GM12878 (cell line): ENCODE measurements around the gene GRIA4. TPM values are rescaled to one million over a fixed set of nuclear protein-coding genes. Genes with fewer than 3 reads are reported as not detected.

Source experiments
- ATAC-seq: fragments of 200-7000 bp; cut with Tn5 transposase; 3 replicates; pipeline ENCODE4 v1.9.1; 2020; ENCODE audit warnings: mild to moderate bottlenecking, moderate library complexity
- BruUV-seq: library from RNA; stranded (reverse); fragments of 400-500 nt; replicated peaks from 2 replicates; lab custom pipeline; 2021; lab: Mats Ljungman, UMichigan
- CTCF ChIA-PET: fragments of 300-600 bp; sonication (Branson Sonifier 250); formaldehyde crosslinking; extraction: SDS; loops from one replicate; lab custom pipeline; 2021; ENCODE audit warnings: inconsistent platforms; lab: Yijun Ruan, JAX
- POLR2A ChIA-PET: fragments of 350-600 bp; formaldehyde crosslinking; extraction: SDS; loops from one replicate; lab custom pipeline; 2021; ENCODE audit warnings: inconsistent platforms; lab: Charles Lee
- RAD21 ChIA-PET: fragments of 300-600 bp; sonication (Branson Sonifier 250); formaldehyde crosslinking; loops from one replicate; lab custom pipeline; 2023; ENCODE audit warnings: antibody characterized with exemption; ENCODE audit not compliant: unreplicated experiment; lab: Charles Lee
- SMC1A ChIA-PET: fragments of 300-600 bp; sonication (Branson Sonifier 250); formaldehyde crosslinking; loops from one replicate; lab custom pipeline; 2023; ENCODE audit not compliant: unreplicated experiment, uncharacterized antibody; lab: Charles Lee
- DNase-seq: peaks from one replicate; pipeline ENCODE4 v3.0.0-alpha.2; 2011; ENCODE audit warnings: low read depth, low spot score
- FAIRE-seq: peaks from 3 replicates; lab custom pipeline; 2011; peaks lifted over from hg19 to GRCh38; lab: Jason Lieb, UNC
- H2AFZ ChIP-seq: 2 replicates; pipeline ENCODE4 v1.6.0; 2011; ENCODE audit warnings: low read depth, low read length, control low read depth; ENCODE audit not compliant: control insufficient read depth
- H3K27ac ChIP-seq: 2 replicates; pipeline ENCODE4 v1.5.1; 2011; ENCODE audit warnings: control low read depth; ENCODE audit not compliant: control insufficient read depth, insufficient read depth
- H3K27me3 ChIP-seq, 2 experiments: replicated peaks in 1 of 2; 2 replicates each; pipeline versions ENCODE4 v1.6.0 to v1.6.1; 2011; ENCODE audit warnings: low read length in 1 of 2; ENCODE audit not compliant: control insufficient read depth in 2 of 2, insufficient read depth in 2 of 2
- H3K36me3 ChIP-seq, 2 experiments: 2 replicates each; pipeline ENCODE4 v1.5.1; 2011; ENCODE audit warnings: low read length in 1 of 2; ENCODE audit not compliant: control insufficient read depth in 2 of 2, insufficient read depth in 2 of 2
- H3K4me1 ChIP-seq: 2 replicates; pipeline ENCODE4 v1.6.1; 2011; ENCODE audit warnings: mild to moderate bottlenecking, low read length, moderate library complexity, mixed read lengths; ENCODE audit not compliant: control insufficient read depth, insufficient read depth
- H3K4me2 ChIP-seq: 2 replicates; pipeline ENCODE4 v1.6.0; 2011; ENCODE audit warnings: control low read depth; ENCODE audit not compliant: control insufficient read depth, insufficient read depth
- H3K4me3 ChIP-seq: fragments of 200-600 bp; sonication (generic); 2 replicates; pipeline ENCODE4 v1.5.1; 2016
- H3K79me2 ChIP-seq: 2 replicates; pipeline ENCODE4 v1.6.0; 2011; ENCODE audit warnings: low read length; ENCODE audit not compliant: control insufficient read depth, insufficient read depth
- H3K9ac ChIP-seq: 2 replicates; pipeline ENCODE4 v1.8.0; 2011; ENCODE audit warnings: low read length, control low read depth, mixed read lengths; ENCODE audit not compliant: control insufficient read depth, insufficient read depth
- H3K9me3 ChIP-seq: replicated peaks from 3 replicates; pipeline ENCODE4 v1.5.1; 2011; ENCODE audit warnings: mild to moderate bottlenecking, low read length; ENCODE audit not compliant: control insufficient read depth, insufficient read depth
- H4K20me1 ChIP-seq: 2 replicates; pipeline ENCODE4 v1.6.0; 2011; ENCODE audit not compliant: control insufficient read depth, insufficient read depth
- CBX5 ChIP-seq: sonication (generic); IDR thresholded peaks from 2 replicates; pipeline ENCODE4 v1.6.1; 2016; ENCODE audit warnings: low read depth, moderate library complexity, mild to moderate bottlenecking, inconsistent platforms
- DPF2 ChIP-seq: fragments of 450-650 bp; IDR thresholded peaks from 2 replicates; pipeline ENCODE4 v1.6.1; 2017; ENCODE audit warnings: mild to moderate bottlenecking
- EZH2 ChIP-seq: IDR thresholded peaks from 2 replicates; pipeline ENCODE4 v1.6.1; 2012; ENCODE audit warnings: low read depth, mild to moderate bottlenecking, control low read depth, inconsistent platforms, low read length, borderline replicate concordance; ENCODE audit not compliant: control insufficient read depth
- FOXK2 ChIP-seq: fragments of 450-650 bp; IDR thresholded peaks from 2 replicates; pipeline ENCODE4 v1.6.1; 2017; ENCODE audit warnings: mild to moderate bottlenecking, moderate library complexity
- FOXM1 ChIP-seq: IDR thresholded peaks from 2 replicates; pipeline ENCODE4 v1.6.1; 2012; ENCODE audit warnings: low read depth, mild to moderate bottlenecking, inconsistent platforms, low read length, moderate library complexity
- GATAD2B ChIP-seq: fragments of 450-650 bp; conservative IDR thresholded peaks from 2 replicates; pipeline ENCODE4 v1.6.1; 2017; ENCODE audit warnings: low read depth, mild to moderate bottlenecking, moderate library complexity
- MEF2A ChIP-seq: IDR thresholded peaks from 2 replicates; pipeline ENCODE4 v1.6.1; 2011; ENCODE audit warnings: low read depth, mild to moderate bottlenecking, low read length, moderate library complexity; ENCODE audit not compliant: insufficient read depth
- NFYB ChIP-seq: IDR thresholded peaks from 2 replicates; pipeline ENCODE4 v1.6.1; 2011; ENCODE audit warnings: low read depth, mild to moderate bottlenecking, low read length, improper control_type of control experiment, moderate library complexity; ENCODE audit not compliant: insufficient read depth
- PML ChIP-seq: IDR thresholded peaks from 2 replicates; pipeline ENCODE4 v1.6.1; 2012; ENCODE audit warnings: low read length, inconsistent platforms
- SIX5 ChIP-seq: IDR thresholded peaks from 2 replicates; pipeline ENCODE4 v1.6.1; 2011; ENCODE audit warnings: mild to moderate bottlenecking, low read depth, low read length, moderate library complexity; ENCODE audit not compliant: severe bottlenecking
- SMARCA5 ChIP-seq: fragments of 450-650 bp; IDR thresholded peaks from 2 replicates; pipeline ENCODE4 v1.6.1; 2017; ENCODE audit warnings: mild to moderate bottlenecking
- TARDBP ChIP-seq: IDR thresholded peaks from 2 replicates; pipeline ENCODE4 v1.6.1; 2016; ENCODE audit warnings: borderline replicate concordance
- TCF3 ChIP-seq: IDR thresholded peaks from 2 replicates; pipeline ENCODE4 v1.6.1; 2012; ENCODE audit warnings: low read depth, mild to moderate bottlenecking, low read length, borderline replicate concordance; ENCODE audit not compliant: insufficient read depth
- in situ Hi-C: fragments of 300-500 bp; cut with MboI; formaldehyde crosslinking; loops from 9 replicates; pipeline ENCODE4 v1.14.3; 2018; ENCODE audit warnings: mixed read lengths
- intact Hi-C: fragments of 100-400 bp; cut with micrococcal nuclease; formaldehyde crosslinking; loops from one replicate; pipeline ENCODE4 v1.14.2; 2022; ENCODE audit not compliant: unreplicated experiment
- polyA plus RNA-seq, 11 experiments: library from polyadenylated mRNA; depleted of rRNA in 4 of 11; unstranded in 6 of 11; stranded (reverse) in 5 of 11; fragments of >200 nt; fragmentation: Nextera tagmentation in 4 of 11; fragmentation: Illumina TruSeq in 1 of 11; extraction: Ambion mirVana in 4 of 11; extraction: Trizol in 1 of 11; gene quantifications; 1 replicate in 1 of 11; 2 replicates in 10 of 11; pipeline versions ENCODE4 v1.2.1 to v1.2.3, GENCODE V29; 2011 to 2016; ENCODE audit warnings: inconsistent platforms in 2 of 11, missing spikeins in 2 of 11, low read depth in 1 of 11
- total RNA-seq, 4 experiments: library from RNA; depleted of rRNA in 3 of 4; stranded (reverse); fragments of >200 nt in 3 of 4; fragmentation: Illumina TruSeq in 1 of 4; extraction: Trizol in 1 of 4; gene quantifications; 2 replicates each; pipeline versions ENCODE4 v1.2.1 to v1.2.3, GENCODE V29; 2013 to 2021
- TF ChIP-seq, protein P1 (sequence below): fragments of 450-650 bp; IDR thresholded peaks from 2 replicates; pipeline ENCODE4 v1.6.1; 2017; ENCODE audit warnings: mild to moderate bottlenecking, moderate library complexity
- TF ChIP-seq, protein P2 (sequence below): fragments of 450-650 bp; IDR thresholded peaks from 2 replicates; pipeline ENCODE4 v1.6.1; 2017; ENCODE audit warnings: mild to moderate bottlenecking

GRIA4 gene
- total and polyA plus RNA-seq, 10 of the 15 experiments (the other 5 are each of a cell fraction or from before 2014, with no cell fraction given): 0.04 TPM; not detected in 9

DNA sequence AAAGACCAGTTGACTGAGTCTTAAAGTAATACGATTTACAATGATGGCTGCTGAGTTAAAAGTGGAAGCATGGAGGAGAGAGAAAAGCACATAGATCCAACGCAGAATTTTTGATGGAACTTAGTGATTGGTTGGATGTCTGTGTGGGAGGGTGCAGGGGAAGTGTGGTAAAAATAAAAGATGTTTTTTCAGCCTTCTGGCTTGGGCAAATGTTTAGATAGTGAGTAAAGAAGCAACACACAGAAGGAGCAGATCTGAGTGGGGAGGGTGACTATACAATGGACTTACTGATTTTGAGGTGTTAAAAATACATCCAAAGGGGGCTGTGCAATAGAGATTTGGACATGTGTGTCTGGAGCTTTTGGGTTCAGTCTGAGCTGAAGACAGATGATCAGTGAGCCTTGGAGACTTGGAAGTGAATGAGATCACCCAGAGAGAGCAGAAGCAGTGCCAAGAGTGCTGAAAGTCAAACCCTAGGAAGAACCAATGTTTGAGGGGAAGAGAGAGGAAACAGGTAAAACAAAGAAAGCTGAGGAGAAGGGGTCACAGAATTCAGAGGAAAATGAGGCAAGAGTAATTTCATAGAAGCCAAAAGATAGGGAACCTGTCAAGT is 8.6 kb downstream of the GRIA4 start (continued):
- TF ChIP-seq GATAD2B (no peak), EZH2 (no peak), MEF2A (no peak), SMARCA5 (no peak)
- TF ChIP-seq, protein P1, sequence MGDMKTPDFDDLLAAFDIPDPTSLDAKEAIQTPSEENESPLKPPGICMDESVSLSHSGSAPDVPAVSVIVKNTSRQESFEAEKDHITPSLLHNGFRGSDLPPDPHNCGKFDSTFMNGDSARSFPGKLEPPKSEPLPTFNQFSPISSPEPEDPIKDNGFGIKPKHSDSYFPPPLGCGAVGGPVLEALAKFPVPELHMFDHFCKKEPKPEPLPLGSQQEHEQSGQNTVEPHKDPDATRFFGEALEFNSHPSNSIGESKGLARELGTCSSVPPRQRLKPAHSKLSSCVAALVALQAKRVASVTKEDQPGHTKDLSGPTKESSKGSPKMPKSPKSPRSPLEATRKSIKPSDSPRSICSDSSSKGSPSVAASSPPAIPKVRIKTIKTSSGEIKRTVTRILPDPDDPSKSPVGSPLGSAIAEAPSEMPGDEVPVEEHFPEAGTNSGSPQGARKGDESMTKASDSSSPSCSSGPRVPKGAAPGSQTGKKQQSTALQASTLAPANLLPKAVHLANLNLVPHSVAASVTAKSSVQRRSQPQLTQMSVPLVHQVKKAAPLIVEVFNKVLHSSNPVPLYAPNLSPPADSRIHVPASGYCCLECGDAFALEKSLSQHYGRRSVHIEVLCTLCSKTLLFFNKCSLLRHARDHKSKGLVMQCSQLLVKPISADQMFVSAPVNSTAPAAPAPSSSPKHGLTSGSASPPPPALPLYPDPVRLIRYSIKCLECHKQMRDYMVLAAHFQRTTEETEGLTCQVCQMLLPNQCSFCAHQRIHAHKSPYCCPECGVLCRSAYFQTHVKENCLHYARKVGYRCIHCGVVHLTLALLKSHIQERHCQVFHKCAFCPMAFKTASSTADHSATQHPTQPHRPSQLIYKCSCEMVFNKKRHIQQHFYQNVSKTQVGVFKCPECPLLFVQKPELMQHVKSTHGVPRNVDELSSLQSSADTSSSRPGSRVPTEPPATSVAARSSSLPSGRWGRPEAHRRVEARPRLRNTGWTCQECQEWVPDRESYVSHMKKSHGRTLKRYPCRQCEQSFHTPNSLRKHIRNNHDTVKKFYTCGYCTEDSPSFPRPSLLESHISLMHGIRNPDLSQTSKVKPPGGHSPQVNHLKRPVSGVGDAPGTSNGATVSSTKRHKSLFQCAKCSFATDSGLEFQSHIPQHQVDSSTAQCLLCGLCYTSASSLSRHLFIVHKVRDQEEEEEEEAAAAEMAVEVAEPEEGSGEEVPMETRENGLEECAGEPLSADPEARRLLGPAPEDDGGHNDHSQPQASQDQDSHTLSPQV: no peak

DNA sequence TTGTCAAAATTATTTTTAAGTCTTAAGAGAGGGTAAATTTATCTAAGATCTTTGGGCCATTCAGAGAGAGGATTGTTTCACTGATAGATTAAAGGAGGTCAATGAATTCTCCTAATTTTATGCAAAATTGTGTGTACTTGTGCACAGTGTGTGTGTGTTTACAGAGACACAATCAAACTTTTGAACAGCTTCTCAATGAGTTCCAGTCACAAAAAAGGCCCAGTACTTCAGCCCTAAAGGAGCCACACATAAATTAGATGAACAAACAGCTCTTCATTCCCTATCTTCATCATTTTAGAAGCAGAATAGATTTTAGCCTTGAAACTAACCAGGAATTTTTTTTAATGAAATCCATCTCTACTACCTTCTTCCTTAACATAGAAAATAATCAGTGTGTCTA is 9.7 kb downstream of the GRIA4 start:
- no peak for FAIRE-seq
- RAD21 ChIA-PET: no interaction called here
- no peak overlapping the region for H2AFZ ChIP-seq
- no peak overlapping the region for H3K4me2 ChIP-seq
- H3K36me3 ChIP-seq: no peaks in the 10 kb centered on the region
- H3K4me1 ChIP-seq: no peaks in the 10 kb centered on the region
- no peak for DNase-seq
- SMC1A ChIA-PET: no interaction called here
- ATAC-seq: no peak
- BruUV-seq: no TSS peak
- H3K9ac ChIP-seq: no peak overlapping the region
- POLR2A ChIA-PET: no interaction called here
- no peak overlapping the region for H3K27ac ChIP-seq
- no peaks in the 10 kb centered on the region for H3K9me3 ChIP-seq
- in situ Hi-C loops: no loop called here
- intact Hi-C loops: no loop called here
- H3K79me2 ChIP-seq: no peaks in the 10 kb centered on the region
- H3K4me3 ChIP-seq: no peak overlapping the region
- no peaks in the 10 kb centered on the region for H3K27me3 ChIP-seq
- no peaks in the 10 kb centered on the region; the same call in 1 of the 2 replicates for H4K20me1 ChIP-seq
- CTCF ChIA-PET: no interaction called here
- TF ChIP-seq FOXK2: no peak
- no peak for TF ChIP-seq TARDBP
- TF ChIP-seq, protein P2, sequence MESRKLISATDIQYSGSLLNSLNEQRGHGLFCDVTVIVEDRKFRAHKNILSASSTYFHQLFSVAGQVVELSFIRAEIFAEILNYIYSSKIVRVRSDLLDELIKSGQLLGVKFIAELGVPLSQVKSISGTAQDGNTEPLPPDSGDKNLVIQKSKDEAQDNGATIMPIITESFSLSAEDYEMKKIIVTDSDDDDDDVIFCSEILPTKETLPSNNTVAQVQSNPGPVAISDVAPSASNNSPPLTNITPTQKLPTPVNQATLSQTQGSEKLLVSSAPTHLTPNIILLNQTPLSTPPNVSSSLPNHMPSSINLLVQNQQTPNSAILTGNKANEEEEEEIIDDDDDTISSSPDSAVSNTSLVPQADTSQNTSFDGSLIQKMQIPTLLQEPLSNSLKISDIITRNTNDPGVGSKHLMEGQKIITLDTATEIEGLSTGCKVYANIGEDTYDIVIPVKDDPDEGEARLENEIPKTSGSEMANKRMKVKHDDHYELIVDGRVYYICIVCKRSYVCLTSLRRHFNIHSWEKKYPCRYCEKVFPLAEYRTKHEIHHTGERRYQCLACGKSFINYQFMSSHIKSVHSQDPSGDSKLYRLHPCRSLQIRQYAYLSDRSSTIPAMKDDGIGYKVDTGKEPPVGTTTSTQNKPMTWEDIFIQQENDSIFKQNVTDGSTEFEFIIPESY: no peak
- TF ChIP-seq NFYB: no peak
- TF ChIP-seq PML: no peak
- no peak for TF ChIP-seq SIX5
- no peak for TF ChIP-seq FOXM1
- TF ChIP-seq CBX5: no peak
- TF ChIP-seq TCF3: no peak
- TF ChIP-seq DPF2: no peak
